Smooth muscle cell of the brain vasculature (primary cell): ENCODE measurements around the gene FOXP4.

Source experiments
- DNase-seq: peaks from one replicate; pipeline ENCODE4 v3.0.0-alpha.2; 2012; ENCODE audit warnings: low read depth, low spot score

FOXP4 gene

GRCh38 chr6:41582540-41582939 lies 36.4 kb downstream of the FOXP4 start:
- DNase-seq = no peak

GRCh38 chr6:41583565-41583964 lies 37.4 kb downstream of the FOXP4 start:
- no peak for DNase-seq

- DNase-seq = no peak
Observed at GRCh38 chr6:41584205-41584604, 38.0 kb downstream of the FOXP4 start.

- DNase-seq = no peak
Observed at GRCh38 chr6:41584668-41585205, 38.6 kb downstream of the FOXP4 start.

- DNase-seq = no peak
Observed at GRCh38 chr6:41585605-41586004, 39.4 kb downstream of the FOXP4 start.

GRCh38 chr6:41586252-41587007 lies 40.2 kb downstream of the FOXP4 start:
- no peak for DNase-seq

GRCh38 chr6:41587131-41587879 lies 41.1 kb downstream of the FOXP4 start:
- DNase-seq = no peak

GRCh38 chr6:41588111-41588510 lies 41.9 kb downstream of the FOXP4 start:
- no peak for DNase-seq

- DNase-seq = no peak
Observed at GRCh38 chr6:41589223-41589622, 43.0 kb downstream of the FOXP4 start.

- DNase-seq = no peak
Observed at GRCh38 chr6:41589636-41590622, 43.7 kb downstream of the FOXP4 start.

GRCh38 chr6:41591122-41591521 lies 44.9 kb downstream of the FOXP4 start:
- no peak for DNase-seq

- no peak for DNase-seq
Observed at GRCh38 chr6:41591859-41592502, 45.8 kb downstream of the FOXP4 start.

- no peak for DNase-seq
Observed at GRCh38 chr6:41593406-41593805, 47.2 kb downstream of the FOXP4 start.

GRCh38 chr6:41593839-41594238 lies 47.7 kb downstream of the FOXP4 start:
- no peak for DNase-seq

- DNase-seq = no peak
Observed at GRCh38 chr6:41594326-41594725, 48.1 kb downstream of the FOXP4 start.

GRCh38 chr6:41594766-41595165 lies 48.6 kb downstream of the FOXP4 start:
- no peak for DNase-seq

GRCh38 chr6:41595166-41595565 lies 49.0 kb downstream of the FOXP4 start:
- DNase-seq = no peak

GRCh38 chr6:41596096-41596685 lies 50.0 kb downstream of the FOXP4 start:
- no peak for DNase-seq

- no peak for DNase-seq
Observed at GRCh38 chr6:41596807-41597206, 50.6 kb downstream of the FOXP4 start.

- DNase-seq = no peak
Observed at GRCh38 chr6:41597246-41598000, 51.2 kb downstream of the FOXP4 start.
